Left ventricle myocardium inferior (tissue), 1 donor: ENCODE measurements around the gene CSTB. TPM values are rescaled to one million over a fixed set of nuclear protein-coding genes. Genes with fewer than 3 reads are reported as not detected.

ENCODE experiments used
- DNase-seq: peaks from one replicate; pipeline ENCODE4 v3.0.0-alpha.2; 2020
- H3K27ac ChIP-seq: fragments of 200-600 bp; replicated peaks from 2 replicates; pipeline ENCODE4 v1.8.0; 2021
- H3K27me3 ChIP-seq: fragments of 200-600 bp; 2 replicates; pipeline ENCODE4 v1.8.0; 2021; ENCODE audit warnings: low read depth
- H3K36me3 ChIP-seq: fragments of 200-600 bp; 2 replicates; pipeline ENCODE4 v1.8.0; 2021
- H3K4me1 ChIP-seq: fragments of 200-600 bp; 2 replicates; pipeline ENCODE4 v1.8.0; 2021
- H3K4me3 ChIP-seq: fragments of 200-600 bp; 2 replicates; pipeline ENCODE4 v1.8.0; 2021; ENCODE audit warnings: mild to moderate bottlenecking, moderate library complexity
- H3K9me3 ChIP-seq: fragments of 200-600 bp; replicated peaks from 2 replicates; pipeline ENCODE4 v1.8.0; 2021
- CTCF ChIP-seq: fragments of 200-600 bp; IDR thresholded peaks from 2 replicates; pipeline ENCODE4 v1.8.0; 2021; ENCODE audit warnings: antibody characterized with exemption, mild to moderate bottlenecking, borderline replicate concordance
- intact Hi-C: fragments of 100-400 bp; cut with micrococcal nuclease; formaldehyde crosslinking; loops from one replicate; pipeline ENCODE4 v1.11.0; 2022
- total RNA-seq: library from RNA; stranded (reverse); fragmentation: NEBNext Ultra II Directional; extraction: Animal tissue kit (Norgen Biotek cat#: 25700); gene quantifications from one replicate; pipeline ENCODE4 v1.2.1, GENCODE V29; 2021
- donor health status: DM: no; HTN: yes; CAD: no; lungs with severe emphysema.

Gene CSTB
- total RNA-seq, 1 donor from 2014 or later = 40.6 TPM

- H3K4me1 ChIP-seq = peaks cover 8% of the 10 kb centered on the region
- H3K36me3 ChIP-seq = peaks cover 8% of the 10 kb centered on the region
- TF ChIP-seq CTCF = no peak
- H3K27me3 ChIP-seq = no peaks in the 10 kb centered on the region
- H3K4me3 ChIP-seq = no peak overlapping the region
- no peak overlapping the region for H3K27ac ChIP-seq
- intact Hi-C loops = loop anchor here (10.0 kb wide), 1 partner anchor 92 kb away; no protein-coding TSS in a partner anchor
- no peak for DNase-seq
- H3K9me3 ChIP-seq = peaks cover 6% of the 10 kb centered on the region
These were observed 9.2 kb downstream of the CSTB start for GRCh38 chr21:43766734-43767497.

- no peak overlapping the region for H3K4me3 ChIP-seq
- intact Hi-C loops = loop anchor here (10.0 kb wide), 1 partner anchor 90 kb away; no protein-coding TSS in a partner anchor
- TF ChIP-seq CTCF = no peak
- H3K27ac ChIP-seq = no peak overlapping the region
- H3K27me3 ChIP-seq = no peaks in the 10 kb centered on the region
- peaks cover 20% of the 10 kb centered on the region for H3K36me3 ChIP-seq
- peaks cover 8% of the 10 kb centered on the region for H3K4me1 ChIP-seq
- DNase-seq = no peak
- H3K9me3 ChIP-seq = peaks cover 6% of the 10 kb centered on the region
These were observed 11.3 kb downstream of the CSTB start for GRCh38 chr21:43764576-43765495.

GRCh38 chr21:43763901-43764523 lies 12.1 kb downstream of the CSTB start:
- no peak overlapping the region for H3K27ac ChIP-seq
- peaks cover 6% of the 10 kb centered on the region for H3K9me3 ChIP-seq
- peaks cover 25% of the 10 kb centered on the region for H3K36me3 ChIP-seq
- intact Hi-C loops = loop anchor here (10.0 kb wide), 1 partner anchor 89 kb away; no protein-coding TSS in a partner anchor
- no peak for TF ChIP-seq CTCF
- no peak overlapping the region for H3K4me3 ChIP-seq
- H3K27me3 ChIP-seq = no peaks in the 10 kb centered on the region
- no peak for DNase-seq
- H3K4me1 ChIP-seq = peaks cover 8% of the 10 kb centered on the region

GRCh38 chr21:43762303-43763128 lies 13.6 kb downstream of the CSTB start:
- no peak overlapping the region for H3K4me3 ChIP-seq
- DNase-seq = no peak
- intact Hi-C loops = loop anchor here (10.0 kb wide), 1 partner anchor 88 kb away; no protein-coding TSS in a partner anchor
- no peak overlapping the region for H3K27ac ChIP-seq
- peaks cover 4% of the 10 kb centered on the region for H3K4me1 ChIP-seq
- peaks cover 6% of the 10 kb centered on the region for H3K9me3 ChIP-seq
- H3K27me3 ChIP-seq = no peaks in the 10 kb centered on the region
- no peak for TF ChIP-seq CTCF
- H3K36me3 ChIP-seq = peaks cover 31% of the 10 kb centered on the region
